Ovary (tissue), 9 donors: ENCODE data around the gene KCNIP4. TPM values are rescaled to one million over a fixed set of nuclear protein-coding genes. Genes with fewer than 3 reads are reported as not detected.

Experiments used
- DNase-seq, 5 donors: peaks; one replicate each; pipeline ENCODE4 v3.0.0-alpha.2; 2019 to 2020
- H3K27ac ChIP-seq, 2 donors: fragments of 200-600 bp; one replicate each; pipeline versions ENCODE4 v1.5.1 to v1.8.0; 2019 to 2022
- H3K27me3 ChIP-seq: fragments of 200-600 bp; one replicate; pipeline ENCODE4 v1.8.0; 2022
- H3K36me3 ChIP-seq: fragments of 200-600 bp; sonication (generic); one replicate; pipeline ENCODE4 v1.5.1; 2019
- H3K4me1 ChIP-seq: one replicate; pipeline ENCODE4 v1.8.1; 2013; ENCODE audit warnings: mild to moderate bottlenecking, moderate library complexity; ENCODE audit not compliant: insufficient read depth
- H3K4me3 ChIP-seq: fragments of 200-600 bp; sonication (generic); one replicate; pipeline ENCODE4 v1.5.1; 2017
- H3K9me3 ChIP-seq, 2 donors: fragments of 200-600 bp in 1 of 2; sonication (generic) in 1 of 2; one replicate each; pipeline versions ENCODE4 v1.5.1 to v1.8.1; 2013 to 2019; ENCODE audit warnings: mild to moderate bottlenecking in 1 of 2, moderate library complexity in 1 of 2
- EP300 ChIP-seq: sonication (generic); formaldehyde crosslinking; IDR thresholded peaks from one replicate; pipeline ENCODE4 v1.6.1; 2017; ENCODE audit warnings: antibody characterized with exemption
- POLR2A ChIP-seq: fragments of 450-650 bp; IDR thresholded peaks from one replicate; pipeline ENCODE4 v1.6.1; 2017; ENCODE audit warnings: antibody characterized with exemption, mild to moderate bottlenecking, moderate library complexity
- WGBS, 3 donors: extraction: QIAGEN DNeasy Blood & Tissue Kit in 1 of 3; methylation state at CpG; one replicate each; pipeline versions ENCODE4 v1.1.5 to v1.1.7; 2013 to 2017; 5-methylcytosine and 5-hydroxymethylcytosine counted together
- intact Hi-C, 4 donors: fragments of 100-400 bp; cut with DNase I; formaldehyde crosslinking; loops; one replicate each; pipeline versions ENCODE4 v1.11.0 to v1.15.1; 2022 to 2023
- polyA plus RNA-seq, 2 donors: library from polyadenylated mRNA; stranded (reverse); fragments of 200-250 nt in 1 of 2; fragments of 350-450 nt in 1 of 2; fragmentation: Illumina TruSeq in 1 of 2; extraction: RNeasy Lipid Tissue Mini Kit (QIAGEN cat#74804) in 1 of 2; gene quantifications; one replicate each; pipeline ENCODE4 v1.2.3, GENCODE V29; 2013 to 2014
- total RNA-seq, 7 donors: library from RNA; depleted of rRNA in 2 of 7; stranded (reverse); fragments of >200 nt in 2 of 7; fragmentation: NEBNext Ultra II Directional in 3 of 7; extraction: Animal tissue kit (Norgen Biotek cat#: 25700) in 3 of 7; gene quantifications; one replicate each; pipeline versions ENCODE4 v1.1.0 to v1.2.4, GENCODE V29; 2016 to 2023
- TF ChIP-seq, protein P1 (sequence below), 3 donors: fragments of 450-650 bp in 2 of 3; fragments of 200-600 bp in 1 of 3; IDR thresholded peaks; one replicate each; pipeline versions ENCODE4 v1.5.1 to v1.8.0; 2016 to 2022; ENCODE audit warnings: antibody characterized with exemption in 3 of 3, mild to moderate bottlenecking in 1 of 3
- donor health status: DM: no; HTN: no; CAD: no; lungs with moderate emphysema.
- donor health status: DM: no; HTN: no; CAD: no.
- donor health status: Bipolar disorder and iron deficiency.
- donor health status: DM: yes; HTN: yes; CAD: no.
- donor health status: DM: no; HTN: no; CAD: no.
- donor health status: DM: yes; HTN: yes; CAD: no.

Gene KCNIP4
- total and polyA plus RNA-seq, 9 donors = 0.11 to 3.9 (median 0.93) TPM; not detected in 1

GRCh38 chr4:21454831-21455230 lies 493.7 kb downstream of the KCNIP4 start:
- TF ChIP-seq EP300 = no peak
- no peak for TF ChIP-seq POLR2A
- TF ChIP-seq, protein P1, sequence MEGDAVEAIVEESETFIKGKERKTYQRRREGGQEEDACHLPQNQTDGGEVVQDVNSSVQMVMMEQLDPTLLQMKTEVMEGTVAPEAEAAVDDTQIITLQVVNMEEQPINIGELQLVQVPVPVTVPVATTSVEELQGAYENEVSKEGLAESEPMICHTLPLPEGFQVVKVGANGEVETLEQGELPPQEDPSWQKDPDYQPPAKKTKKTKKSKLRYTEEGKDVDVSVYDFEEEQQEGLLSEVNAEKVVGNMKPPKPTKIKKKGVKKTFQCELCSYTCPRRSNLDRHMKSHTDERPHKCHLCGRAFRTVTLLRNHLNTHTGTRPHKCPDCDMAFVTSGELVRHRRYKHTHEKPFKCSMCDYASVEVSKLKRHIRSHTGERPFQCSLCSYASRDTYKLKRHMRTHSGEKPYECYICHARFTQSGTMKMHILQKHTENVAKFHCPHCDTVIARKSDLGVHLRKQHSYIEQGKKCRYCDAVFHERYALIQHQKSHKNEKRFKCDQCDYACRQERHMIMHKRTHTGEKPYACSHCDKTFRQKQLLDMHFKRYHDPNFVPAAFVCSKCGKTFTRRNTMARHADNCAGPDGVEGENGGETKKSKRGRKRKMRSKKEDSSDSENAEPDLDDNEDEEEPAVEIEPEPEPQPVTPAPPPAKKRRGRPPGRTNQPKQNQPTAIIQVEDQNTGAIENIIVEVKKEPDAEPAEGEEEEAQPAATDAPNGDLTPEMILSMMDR (IDR thresholded peaks at IDR 0.05) = no peak
- no peak overlapping the region for H3K27ac ChIP-seq
- H3K36me3 ChIP-seq = no peaks in the 10 kb centered on the region
- no peaks in the 10 kb centered on the region for H3K27me3 ChIP-seq
- H3K4me3 ChIP-seq = no peak overlapping the region
- WGBS, 3 donors = 60 to 72% (median 64%) methylated on average over 1 of the region's 1 CpG
- no peaks in the 10 kb centered on the region for H3K9me3 ChIP-seq
- intact Hi-C loops = no loop called here
- no peaks in the 10 kb centered on the region for H3K4me1 ChIP-seq
- no peak for DNase-seq

- intact Hi-C loops = no loop called here
- DNase-seq = no peak
- TF ChIP-seq, protein P1 (IDR thresholded peaks at IDR 0.05) = no peak
- TF ChIP-seq POLR2A = no peak
- TF ChIP-seq EP300 = no peak
- H3K4me1 ChIP-seq = no peaks in the 10 kb centered on the region
- WGBS, 3 donors = 60 to 81% (median 77%) methylated on average over 4 of the region's 4 CpGs
- no peaks in the 10 kb centered on the region for H3K9me3 ChIP-seq
- H3K27ac ChIP-seq = no peak overlapping the region
- H3K27me3 ChIP-seq = no peaks in the 10 kb centered on the region
- H3K36me3 ChIP-seq = no peaks in the 10 kb centered on the region
- H3K4me3 ChIP-seq = no peak overlapping the region
Observed at GRCh38 chr4:21454201-21454600, 494.4 kb downstream of the KCNIP4 start.

- Histone ChIP-seq H3K27me3 (no peaks in the 10 kb centered on the region), H3K4me1 (no peaks in the 10 kb centered on the region), H3K9me3 (no peaks in the 10 kb centered on the region), H3K27ac (no peak overlapping the region), H3K36me3 (no peaks in the 10 kb centered on the region), H3K4me3 (no peak overlapping the region)
- no peak for DNase-seq
- TF ChIP-seq, protein P1 (IDR thresholded peaks at IDR 0.05) = no peak
- TF ChIP-seq EP300 (no peak), POLR2A (no peak)
- intact Hi-C loops = no loop called here
Observed at GRCh38 chr4:21452931-21453330, 495.6 kb downstream of the KCNIP4 start.

- Histone ChIP-seq H3K4me1 (no peaks in the 10 kb centered on the region), H3K27ac (no peak overlapping the region), H3K9me3 (no peaks in the 10 kb centered on the region), H3K27me3 (no peaks in the 10 kb centered on the region), H3K36me3 (no peaks in the 10 kb centered on the region), H3K4me3 (no peak overlapping the region)
- 2 to 12% (median 5%) methylated on average over 1 of the region's 1 CpG for WGBS, 3 donors
- TF ChIP-seq, protein P1 (IDR thresholded peaks at IDR 0.05) = no peak
- TF ChIP-seq EP300 = no peak
- TF ChIP-seq POLR2A = no peak
- DNase-seq = no peak
- intact Hi-C loops = no loop called here
Observed at GRCh38 chr4:21451032-21451431, 497.5 kb downstream of the KCNIP4 start.

DNA sequence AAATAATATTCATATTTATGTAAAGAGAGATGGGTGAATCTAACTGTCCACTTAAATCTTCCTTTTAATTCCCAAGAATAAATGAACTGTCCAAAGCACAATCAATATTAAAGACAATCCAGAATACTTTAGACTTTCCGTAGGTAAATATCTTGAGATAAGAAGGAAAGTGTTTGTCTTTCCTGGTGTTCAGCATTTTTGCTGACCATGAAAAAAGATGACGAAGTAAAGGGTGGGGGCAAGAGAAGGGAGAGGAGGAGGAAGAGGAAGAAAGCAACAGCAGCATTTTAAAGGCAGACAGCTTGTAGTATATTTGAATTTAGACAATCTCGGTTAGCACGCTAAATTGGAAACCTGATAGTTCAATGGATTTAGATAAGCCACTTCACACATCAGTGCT lies 498.2 kb downstream of the KCNIP4 start:
- no peaks in the 10 kb centered on the region for H3K36me3 ChIP-seq
- H3K4me3 ChIP-seq = no peak overlapping the region
- intact Hi-C loops = no loop called here
- no peak for DNase-seq
- 80 to 85% (median 80%) methylated on average over 4 of the region's 4 CpGs for WGBS, 3 donors
- H3K27me3 ChIP-seq = no peaks in the 10 kb centered on the region
- no peak for TF ChIP-seq EP300
- no peak for TF ChIP-seq POLR2A
- TF ChIP-seq, protein P1 (IDR thresholded peaks at IDR 0.05) = no peak
- H3K9me3 ChIP-seq = no peaks in the 10 kb centered on the region
- H3K27ac ChIP-seq = no peak overlapping the region
- no peaks in the 10 kb centered on the region for H3K4me1 ChIP-seq
